ENCODE data around the gene ASTN2.
"Not testable (repeated sequence)": the region's sequence is repeated elsewhere in the genome, so short reads cannot be mapped to it uniquely, and the experiment has no call there.

ASTN2 gene

GRCh38 chr9:116459576-116459975 is 955.3 kb downstream of the ASTN2 start:
- Histone ChIP-seq H2AK5ac (ENCODE audit: low read depth, low read length) (no peak overlapping the region), H2BK5ac (ENCODE audit: low read length) (no peak overlapping the region), H3K9ac (ENCODE audit: low read depth, low read length, poor library complexity) (no peak overlapping the region), H3K27me3 (ENCODE audit: control insufficient read depth in 3 of 3, insufficient read depth in 3 of 3, low read depth in 1 of 3, low read length in 3 of 3) (no peaks in the 10 kb centered on the region), H2BK12ac (ENCODE audit: low read length) (no peak overlapping the region), H3K36me3 (replicated peaks in 1 of 2; ENCODE audit: control insufficient read depth in 2 of 2, insufficient read depth in 2 of 2, low read length in 2 of 2) (no peaks in the 10 kb centered on the region), H4K8ac (ENCODE audit: low read depth, low read length) (no peak overlapping the region), H2AFZ (ENCODE audit: low read length) (no peak overlapping the region), H3K4me3 (ENCODE audit: low read length in 2 of 2) (no peak overlapping the region), H3K27ac (replicated peaks; ENCODE audit: low read length) (no peak overlapping the region), H4K91ac (ENCODE audit: low read depth, low read length, poor library complexity) (no peak overlapping the region), H3K79me1 (ENCODE audit: low read depth, low read length) (no peaks in the 10 kb centered on the region), H3K4me2 (ENCODE audit: insufficient read depth, low read length, poor library complexity, severe bottlenecking) (no peak overlapping the region), H2BK15ac (ENCODE audit: low read length) (no peak overlapping the region), H3K4me1 (ENCODE audit: control insufficient read depth in 2 of 2, insufficient read depth in 1 of 2, low read depth in 1 of 2, low read length in 2 of 2) (peaks cover 0 to under 1% of the 10 kb centered on the region in 2 donors), H3K9me3 (replicated peaks in 1 of 2; ENCODE audit: control insufficient read depth in 2 of 2, insufficient read depth in 1 of 2, low read depth in 1 of 2, low read length in 2 of 2) (peaks cover 0 to 14% of the 10 kb centered on the region in 2 donors), H3K18ac (ENCODE audit: low read length) (no peak overlapping the region), H2BK120ac (ENCODE audit: low read depth, low read length) (no peak overlapping the region), H3K14ac (ENCODE audit: low read length) (no peak overlapping the region), H3K23ac (ENCODE audit: low read depth, low read length, poor library complexity) (no peak overlapping the region), H3K4ac (ENCODE audit: low read length) (no peak overlapping the region)
- no peak for DNase-seq (ENCODE audit: low spot score)
- WGBS, 2 donors (ENCODE audit: extremely low coverage in 2 of 2, insufficient read length in 2 of 2, insufficient replicate concordance in 1 of 2): no CpG with 5 or more reads among the region's 3 CpGs

GRCh38 chr9:116456490-116457088 is 958.3 kb downstream of the ASTN2 start:
- Histone ChIP-seq H3K18ac (ENCODE audit: low read length) (no peak overlapping the region), H3K4me1 (ENCODE audit: control insufficient read depth in 2 of 2, insufficient read depth in 1 of 2, low read depth in 1 of 2, low read length in 2 of 2) (peaks cover 0 to 6% of the 10 kb centered on the region in 2 donors), H3K4me2 (ENCODE audit: insufficient read depth, low read length, poor library complexity, severe bottlenecking) (no peak overlapping the region), H2AK5ac (ENCODE audit: low read depth, low read length) (no peak overlapping the region), H3K4ac (ENCODE audit: low read length) (no peak overlapping the region), H3K23ac (ENCODE audit: low read depth, low read length, poor library complexity) (no peak overlapping the region), H4K91ac (ENCODE audit: low read depth, low read length, poor library complexity) (no peak overlapping the region), H2AFZ (ENCODE audit: low read length) (no peak overlapping the region), H3K14ac (ENCODE audit: low read length) (no peak overlapping the region), H4K8ac (ENCODE audit: low read depth, low read length) (no peak overlapping the region), H3K9me3 (replicated peaks in 1 of 2; ENCODE audit: control insufficient read depth in 2 of 2, insufficient read depth in 1 of 2, low read depth in 1 of 2, low read length in 2 of 2) (peaks cover 0 to 14% of the 10 kb centered on the region in 2 donors), H2BK12ac (ENCODE audit: low read length) (no peak overlapping the region), H2BK15ac (ENCODE audit: low read length) (no peak overlapping the region), H3K4me3 (ENCODE audit: low read length in 2 of 2) (no peak overlapping the region), H2BK120ac (ENCODE audit: low read depth, low read length) (no peak overlapping the region), H3K36me3 (replicated peaks in 1 of 2; ENCODE audit: control insufficient read depth in 2 of 2, insufficient read depth in 2 of 2, low read length in 2 of 2) (no peaks in the 10 kb centered on the region), H3K27ac (replicated peaks; ENCODE audit: low read length) (no peak overlapping the region), H2BK5ac (ENCODE audit: low read length) (no peak overlapping the region), H3K79me1 (ENCODE audit: low read depth, low read length) (no peaks in the 10 kb centered on the region), H3K27me3 (ENCODE audit: control insufficient read depth in 3 of 3, insufficient read depth in 3 of 3, low read depth in 1 of 3, low read length in 3 of 3) (no peaks in the 10 kb centered on the region), H3K9ac (ENCODE audit: low read depth, low read length, poor library complexity) (no peak overlapping the region)
- no CpG with 5 or more reads among the region's 2 CpGs for WGBS, 2 donors (ENCODE audit: extremely low coverage in 2 of 2, insufficient read length in 2 of 2, insufficient replicate concordance in 1 of 2)
- DNase-seq (ENCODE audit: low spot score): no peak

GRCh38 chr9:116454539-116454938 is 960.3 kb downstream of the ASTN2 start:
- H3K27ac ChIP-seq (replicated peaks; ENCODE audit: low read length); H3K4me2 ChIP-seq (ENCODE audit: insufficient read depth, low read length, poor library complexity, severe bottlenecking); H3K79me1 ChIP-seq (ENCODE audit: low read depth, low read length); H2BK120ac ChIP-seq (ENCODE audit: low read depth, low read length); H2BK12ac ChIP-seq (ENCODE audit: low read length); H4K8ac ChIP-seq (ENCODE audit: low read depth, low read length); H3K4me1 ChIP-seq (ENCODE audit: control insufficient read depth in 2 of 2, insufficient read depth in 1 of 2, low read depth in 1 of 2, low read length in 2 of 2); DNase-seq (ENCODE audit: low spot score); H3K36me3 ChIP-seq (replicated peaks in 1 of 2; ENCODE audit: control insufficient read depth in 2 of 2, insufficient read depth in 2 of 2, low read length in 2 of 2); H3K4ac ChIP-seq (ENCODE audit: low read length); H2AK5ac ChIP-seq (ENCODE audit: low read depth, low read length); H3K9ac ChIP-seq (ENCODE audit: low read depth, low read length, poor library complexity); H4K91ac ChIP-seq (ENCODE audit: low read depth, low read length, poor library complexity); H2AFZ ChIP-seq (ENCODE audit: low read length); H3K27me3 ChIP-seq (ENCODE audit: control insufficient read depth in 3 of 3, insufficient read depth in 3 of 3, low read depth in 1 of 3, low read length in 3 of 3); H2BK5ac ChIP-seq (ENCODE audit: low read length); H2BK15ac ChIP-seq (ENCODE audit: low read length); H3K4me3 ChIP-seq (ENCODE audit: low read length in 2 of 2); H3K18ac ChIP-seq (ENCODE audit: low read length); H3K23ac ChIP-seq (ENCODE audit: low read depth, low read length, poor library complexity); H3K14ac ChIP-seq (ENCODE audit: low read length): not testable (repeated sequence)
- no CpG with 5 or more reads among the region's 4 CpGs for WGBS, 2 donors (ENCODE audit: extremely low coverage in 2 of 2, insufficient read length in 2 of 2, insufficient replicate concordance in 1 of 2)
- H3K9me3 ChIP-seq (replicated peaks in 1 of 2; ENCODE audit: control insufficient read depth in 2 of 2, insufficient read depth in 1 of 2, low read depth in 1 of 2, low read length in 2 of 2): peaks cover 0 to 14% of the 10 kb centered on the region in 2 donors

GRCh38 chr9:116453785-116454184 is 961.1 kb downstream of the ASTN2 start:
- Histone ChIP-seq H3K18ac (ENCODE audit: low read length) (no peak overlapping the region), H3K14ac (ENCODE audit: low read length) (no peak overlapping the region), H3K9ac (ENCODE audit: low read depth, low read length, poor library complexity) (no peak overlapping the region), H3K4me3 (ENCODE audit: low read length in 2 of 2) (no peak overlapping the region), H2BK120ac (ENCODE audit: low read depth, low read length) (no peak overlapping the region), H4K8ac (ENCODE audit: low read depth, low read length) (no peak overlapping the region), H3K27ac (replicated peaks; ENCODE audit: low read length) (no peak overlapping the region), H2BK15ac (ENCODE audit: low read length) (no peak overlapping the region), H3K36me3 (replicated peaks in 1 of 2; ENCODE audit: control insufficient read depth in 2 of 2, insufficient read depth in 2 of 2, low read length in 2 of 2) (no peaks in the 10 kb centered on the region), H3K4ac (ENCODE audit: low read length) (no peak overlapping the region), H2BK12ac (ENCODE audit: low read length) (no peak overlapping the region), H4K91ac (ENCODE audit: low read depth, low read length, poor library complexity) (no peak overlapping the region), H3K9me3 (replicated peaks in 1 of 2; ENCODE audit: control insufficient read depth in 2 of 2, insufficient read depth in 1 of 2, low read depth in 1 of 2, low read length in 2 of 2) (peaks cover 0 to 14% of the 10 kb centered on the region in 2 donors), H3K23ac (ENCODE audit: low read depth, low read length, poor library complexity) (no peak overlapping the region), H2AFZ (ENCODE audit: low read length) (no peak overlapping the region), H3K27me3 (ENCODE audit: control insufficient read depth in 3 of 3, insufficient read depth in 3 of 3, low read depth in 1 of 3, low read length in 3 of 3) (no peaks in the 10 kb centered on the region), H3K4me1 (ENCODE audit: control insufficient read depth in 2 of 2, insufficient read depth in 1 of 2, low read depth in 1 of 2, low read length in 2 of 2) (peaks cover 2 to 9% of the 10 kb centered on the region in 2 donors), H3K79me1 (ENCODE audit: low read depth, low read length) (no peaks in the 10 kb centered on the region), H3K4me2 (ENCODE audit: insufficient read depth, low read length, poor library complexity, severe bottlenecking) (no peak overlapping the region), H2AK5ac (ENCODE audit: low read depth, low read length) (no peak overlapping the region), H2BK5ac (ENCODE audit: low read length) (no peak overlapping the region)
- WGBS, 2 donors (ENCODE audit: extremely low coverage in 2 of 2, insufficient read length in 2 of 2, insufficient replicate concordance in 1 of 2): no CpG with 5 or more reads among the region's 1 CpG
- no peak for DNase-seq (ENCODE audit: low spot score)
